Adrenal gland (tissue), 12 donors: ENCODE measurements around the gene ZBTB45. TPM values are rescaled to one million over a fixed set of nuclear protein-coding genes. Genes with fewer than 3 reads are reported as not detected.
"Not testable (repeated sequence)": the region's sequence is repeated elsewhere in the genome, so short reads cannot be mapped to it uniquely, and the experiment has no call there.

Experiments
- DNase-seq, 7 donors: peaks; one replicate each; pipeline ENCODE4 v3.0.0-alpha.2; 2019 to 2020
- H3K27ac ChIP-seq, 5 donors: fragments of 200-600 bp; sonication (generic) in 4 of 5; 1 replicate in 3 of 5; 2 replicates in 2 of 5; pipeline versions ENCODE4 v1.5.1 to v1.8.0; 2016 to 2020; ENCODE audit warnings: mild to moderate bottlenecking in 1 of 5
- H3K27me3 ChIP-seq: fragments of 200-600 bp; 2 replicates; pipeline ENCODE4 v1.8.0; 2021
- H3K36me3 ChIP-seq, 2 donors: fragments of 200-600 bp; replicated peaks in 1 of 2; 1 replicate in 1 of 2; 2 replicates in 1 of 2; pipeline versions ENCODE4 v1.5.1 to v1.8.0; 2018 to 2022
- H3K4me1 ChIP-seq, 2 donors: fragments of 200-600 bp; replicated peaks in 1 of 2; 1 replicate in 1 of 2; 2 replicates in 1 of 2; pipeline versions ENCODE4 v1.5.1 to v1.8.0; 2018 to 2021
- H3K4me3 ChIP-seq, 4 donors: fragments of 200-600 bp; sonication (generic) in 3 of 4; one replicate each; pipeline ENCODE4 v1.5.1; 2016 to 2018
- H3K9me3 ChIP-seq, 3 donors: fragments of 200-600 bp; sonication (generic) in 1 of 3; replicated peaks in 1 of 3; 1 replicate in 2 of 3; 2 replicates in 1 of 3; pipeline versions ENCODE4 v1.5.1 to v1.8.0; 2016 to 2021
- POLR2A ChIP-seq, 2 donors: fragments of 450-650 bp; IDR thresholded peaks; one replicate each; pipeline ENCODE4 v1.6.1; 2017; ENCODE audit warnings: antibody characterized with exemption in 2 of 2, mild to moderate bottlenecking in 2 of 2, moderate library complexity in 1 of 2
- WGBS, 4 donors: extraction: QIAGEN DNeasy Blood & Tissue Kit in 2 of 4; methylation state at CpG; one replicate each; pipeline versions ENCODE4 v1.1.5 to v1.1.7; 2013 to 2017; 5-methylcytosine and 5-hydroxymethylcytosine counted together
- intact Hi-C, 2 donors: fragments of 100-400 bp; cut with DNase I; formaldehyde crosslinking; loops; one replicate each; pipeline versions ENCODE4 v1.14.1 to v1.15.0; 2022 to 2023
- polyA plus RNA-seq, 3 donors: library from polyadenylated mRNA; stranded (reverse); fragments of 200-250 nt in 2 of 3; fragments of 350-450 nt in 1 of 3; fragmentation: Illumina TruSeq in 1 of 3; extraction: RNeasy Lipid Tissue Mini Kit (QIAGEN cat#74804) in 1 of 3; gene quantifications; one replicate each; pipeline ENCODE4 v1.2.3, GENCODE V29; 2013 to 2014
- total RNA-seq, 9 donors: library from RNA; depleted of rRNA in 4 of 9; stranded (reverse); fragments of >200 nt in 4 of 9; fragments of 120-200 nt in 1 of 9; fragmentation: NEBNext Ultra II Directional in 1 of 9; extraction: Animal tissue kit (Norgen Biotek cat#: 25700) in 1 of 9; gene quantifications; one replicate each; pipeline versions ENCODE4 v1.1.0 to v1.2.4, GENCODE V29; 2013 to 2023
- TF ChIP-seq, protein P1 (sequence below), 6 experiments: fragments of 450-650 bp in 4 of 6; fragments of 200-600 bp in 2 of 6; sonication (generic) in 1 of 6; IDR thresholded peaks; 1 replicate in 5 of 6; 2 replicates in 1 of 6; pipeline versions ENCODE4 v1.5.1 to v1.8.0; 2016 to 2021; ENCODE audit warnings: antibody characterized with exemption in 6 of 6, mild to moderate bottlenecking in 2 of 6, moderate library complexity in 1 of 6
- donor health status: healthy with polysubstance abuse.
- donor health status: Bipolar disorder and iron deficiency.
- donor health status: DM: yes; HTN: yes; CAD: no.
- donor health status: DM: no; HTN: no; CAD: no.
- donor health status: DM: no; HTN: no; CAD: no.
- donor health status: DM: yes; HTN: yes; CAD: no.

ZBTB45 gene
- total and polyA plus RNA-seq, 12 donors, result 1.7 to 20.4 (median 12.8) TPM

DNA sequence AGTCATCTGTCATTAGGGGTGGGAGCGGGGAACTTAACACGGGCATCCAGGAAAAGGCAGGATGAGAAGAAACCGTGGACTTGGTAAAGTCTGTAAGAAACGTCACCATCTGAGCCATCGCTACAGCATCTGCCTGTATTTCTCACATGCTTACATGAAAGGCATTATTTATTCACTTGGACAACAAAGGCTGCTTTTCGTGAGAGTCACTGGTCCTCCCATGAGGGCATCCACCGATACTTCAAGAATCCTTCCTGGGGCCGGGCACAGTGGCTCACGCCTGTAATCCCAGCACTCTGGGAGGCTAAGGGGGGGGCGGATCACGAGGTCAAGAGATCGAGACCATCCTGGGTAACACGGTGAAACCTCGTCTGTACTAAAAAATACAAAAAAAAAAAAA lies 27.3 kb downstream of the ZBTB45 start:
- no peaks in the 10 kb centered on the region for H3K36me3 ChIP-seq
- intact Hi-C loops, result no loop called here
- H3K27me3 ChIP-seq, result no peaks in the 10 kb centered on the region
- H3K9me3 ChIP-seq, result no peaks in the 10 kb centered on the region
- 82 to 91% (median 84%) methylated on average over 14 of the region's 14 CpGs for WGBS, 4 donors
- DNase-seq, result no peak
- no peak overlapping the region for H3K4me3 ChIP-seq
- no peaks in the 10 kb centered on the region for H3K4me1 ChIP-seq
- H3K27ac ChIP-seq, result no peak overlapping the region
- TF ChIP-seq POLR2A (IDR thresholded peaks at IDR 0.05), result no peak

DNA sequence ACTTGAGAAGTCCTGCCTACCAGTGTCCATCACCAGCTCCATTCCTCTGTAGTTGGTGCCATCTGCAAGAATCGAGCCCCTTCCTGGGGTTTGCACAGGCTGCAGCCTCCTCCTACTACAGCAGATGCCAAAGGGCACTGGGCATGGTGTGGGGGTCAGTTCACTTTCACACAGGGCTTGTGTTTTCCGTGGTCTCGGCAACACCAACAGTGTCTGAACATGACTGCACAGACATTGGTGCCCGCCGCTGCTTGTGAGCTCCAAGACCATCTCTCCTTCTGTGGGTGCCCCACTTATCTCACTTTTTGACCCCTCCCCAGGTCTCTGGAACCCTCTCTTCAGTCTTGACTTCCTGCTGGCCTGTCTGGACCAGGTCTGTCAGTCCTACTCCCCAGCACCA lies 28.2 kb downstream of the ZBTB45 start:
- 82 to 90% (median 89%) methylated on average over 4 to 5 of the region's 5 CpGs for WGBS, 4 donors
- TF ChIP-seq POLR2A (IDR thresholded peaks at IDR 0.05), result no peak
- TF ChIP-seq, protein P1, sequence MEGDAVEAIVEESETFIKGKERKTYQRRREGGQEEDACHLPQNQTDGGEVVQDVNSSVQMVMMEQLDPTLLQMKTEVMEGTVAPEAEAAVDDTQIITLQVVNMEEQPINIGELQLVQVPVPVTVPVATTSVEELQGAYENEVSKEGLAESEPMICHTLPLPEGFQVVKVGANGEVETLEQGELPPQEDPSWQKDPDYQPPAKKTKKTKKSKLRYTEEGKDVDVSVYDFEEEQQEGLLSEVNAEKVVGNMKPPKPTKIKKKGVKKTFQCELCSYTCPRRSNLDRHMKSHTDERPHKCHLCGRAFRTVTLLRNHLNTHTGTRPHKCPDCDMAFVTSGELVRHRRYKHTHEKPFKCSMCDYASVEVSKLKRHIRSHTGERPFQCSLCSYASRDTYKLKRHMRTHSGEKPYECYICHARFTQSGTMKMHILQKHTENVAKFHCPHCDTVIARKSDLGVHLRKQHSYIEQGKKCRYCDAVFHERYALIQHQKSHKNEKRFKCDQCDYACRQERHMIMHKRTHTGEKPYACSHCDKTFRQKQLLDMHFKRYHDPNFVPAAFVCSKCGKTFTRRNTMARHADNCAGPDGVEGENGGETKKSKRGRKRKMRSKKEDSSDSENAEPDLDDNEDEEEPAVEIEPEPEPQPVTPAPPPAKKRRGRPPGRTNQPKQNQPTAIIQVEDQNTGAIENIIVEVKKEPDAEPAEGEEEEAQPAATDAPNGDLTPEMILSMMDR (IDR thresholded peaks at IDR 0.05), result no peak

DNA sequence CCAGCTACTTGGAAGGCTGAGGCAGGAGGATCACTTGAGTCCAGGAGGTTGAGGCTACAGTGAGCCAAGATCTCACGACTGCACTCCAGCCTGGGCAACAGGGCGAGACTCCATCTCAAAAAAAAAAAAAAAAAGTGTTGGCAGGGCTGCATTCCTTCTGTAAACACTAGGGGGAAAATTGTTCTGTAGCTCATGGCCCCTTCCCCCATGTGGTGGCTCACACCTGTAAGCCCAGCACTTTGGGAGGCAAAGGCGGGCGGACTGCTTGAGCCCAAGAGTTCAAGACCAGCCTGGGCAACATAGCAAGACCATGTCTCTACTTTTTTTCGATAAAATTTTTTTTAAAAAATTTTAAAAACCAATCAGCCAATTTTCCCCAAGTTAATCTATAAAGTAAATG lies 35.3 kb downstream of the ZBTB45 start:
- H3K9me3 ChIP-seq, H3K27ac ChIP-seq, H3K4me3 ChIP-seq, H3K27me3 ChIP-seq, intact Hi-C loops, DNase-seq, H3K4me1 ChIP-seq: not testable (repeated sequence)
- 92 to 98% (median 96%) methylated on average over 5 of the region's 5 CpGs for WGBS, 4 donors
- peaks cover 0 to 16% of the 10 kb centered on the region in 2 donors for H3K36me3 ChIP-seq

More for the DNA sequence above, 28.2 kb downstream of the ZBTB45 start:
- no peak for DNase-seq
- Histone ChIP-seq H3K9me3 (no peaks in the 10 kb centered on the region), H3K4me3 (no peak overlapping the region), H3K4me1 (no peaks in the 10 kb centered on the region), H3K36me3 (no peaks in the 10 kb centered on the region), H3K27me3 (no peaks in the 10 kb centered on the region), H3K27ac (no peak overlapping the region)
- intact Hi-C loops, result no loop called here

DNA sequence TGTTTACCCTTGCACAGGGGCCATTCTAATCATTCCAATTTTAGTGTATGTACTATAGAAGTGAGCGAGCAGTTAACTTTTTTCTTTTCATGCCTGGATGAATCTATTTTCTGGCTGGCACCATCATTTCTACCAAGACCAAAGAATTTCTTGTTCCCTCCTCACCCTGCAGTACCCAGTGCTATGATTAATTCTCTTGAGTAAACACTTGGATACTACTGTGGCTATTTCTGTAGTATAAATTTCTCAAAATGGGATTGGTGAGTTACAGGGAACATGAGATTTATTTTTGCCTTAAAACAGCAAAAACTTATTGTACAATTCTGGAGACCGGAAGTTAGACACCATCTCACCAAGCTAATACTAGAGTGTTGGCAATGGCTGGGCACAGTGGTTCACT lies 35.8 kb downstream of the ZBTB45 start:
- Histone ChIP-seq H3K36me3 (peaks cover 0 to 22% of the 10 kb centered on the region in 2 donors), H3K27ac (no peak overlapping the region), H3K4me3 (no peak overlapping the region), H3K9me3 (no peaks in the 10 kb centered on the region), H3K27me3 (no peaks in the 10 kb centered on the region), H3K4me1 (no peaks in the 10 kb centered on the region)
- WGBS, 4 donors, result 68 to 88% (median 83%) methylated on average over 2 of the region's 2 CpGs
- DNase-seq, result no peak
- TF ChIP-seq, protein P1 (IDR thresholded peaks at IDR 0.05), result no peak
- TF ChIP-seq POLR2A (IDR thresholded peaks at IDR 0.05), result no peak
- intact Hi-C loops, result no loop called here

DNA sequence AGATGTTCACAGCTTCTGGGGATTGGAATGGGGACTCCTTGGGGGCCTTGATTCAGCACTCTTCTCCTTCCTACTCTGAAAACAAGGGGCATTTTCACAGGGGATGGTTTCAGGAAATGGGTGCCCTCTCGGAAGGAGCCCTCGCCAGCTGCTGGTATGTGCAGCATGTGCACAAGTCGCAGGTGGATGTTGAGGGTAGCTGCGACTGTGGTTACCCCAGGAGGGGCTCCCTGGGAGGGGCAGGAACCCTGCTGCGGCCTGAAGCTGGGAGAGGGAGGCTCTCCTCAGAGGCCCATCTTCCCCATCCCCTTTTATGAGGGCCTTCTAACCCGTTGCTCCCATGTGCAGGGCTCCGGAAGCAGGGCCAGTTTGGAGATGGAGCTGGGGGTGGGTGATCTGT lies 37.2 kb downstream of the ZBTB45 start:
- TF ChIP-seq, protein P1 (IDR thresholded peaks at IDR 0.05), result no peak
- no peak for TF ChIP-seq POLR2A (IDR thresholded peaks at IDR 0.05)
- Histone ChIP-seq H3K4me1 (no peaks in the 10 kb centered on the region), H3K4me3 (no peak overlapping the region), H3K9me3 (no peaks in the 10 kb centered on the region), H3K27me3 (no peaks in the 10 kb centered on the region), H3K27ac (no peak overlapping the region), H3K36me3 (peaks cover 0 to 22% of the 10 kb centered on the region in 2 donors)
- DNase-seq, result no peak
- intact Hi-C loops, result no loop called here
- WGBS, 4 donors, result 87 to 100% (median 90%) methylated on average over 3 to 7 of the region's 7 CpGs
